Stimulated activated CD4-positive, alpha-beta T cell treated with anti-CD3 and anti-CD28 coated beads, TNF-alpha, amount 100 ng/mL, for 48 hours (primary cell): ENCODE results near the gene CYP4F22.

Experiments
- DNase-seq, 3 donors: peaks; one replicate each; pipeline ENCODE4 v3.0.0-alpha.2; 2020; ENCODE audit warnings: low read depth in 3 of 3

The CYP4F22 gene

DNA sequence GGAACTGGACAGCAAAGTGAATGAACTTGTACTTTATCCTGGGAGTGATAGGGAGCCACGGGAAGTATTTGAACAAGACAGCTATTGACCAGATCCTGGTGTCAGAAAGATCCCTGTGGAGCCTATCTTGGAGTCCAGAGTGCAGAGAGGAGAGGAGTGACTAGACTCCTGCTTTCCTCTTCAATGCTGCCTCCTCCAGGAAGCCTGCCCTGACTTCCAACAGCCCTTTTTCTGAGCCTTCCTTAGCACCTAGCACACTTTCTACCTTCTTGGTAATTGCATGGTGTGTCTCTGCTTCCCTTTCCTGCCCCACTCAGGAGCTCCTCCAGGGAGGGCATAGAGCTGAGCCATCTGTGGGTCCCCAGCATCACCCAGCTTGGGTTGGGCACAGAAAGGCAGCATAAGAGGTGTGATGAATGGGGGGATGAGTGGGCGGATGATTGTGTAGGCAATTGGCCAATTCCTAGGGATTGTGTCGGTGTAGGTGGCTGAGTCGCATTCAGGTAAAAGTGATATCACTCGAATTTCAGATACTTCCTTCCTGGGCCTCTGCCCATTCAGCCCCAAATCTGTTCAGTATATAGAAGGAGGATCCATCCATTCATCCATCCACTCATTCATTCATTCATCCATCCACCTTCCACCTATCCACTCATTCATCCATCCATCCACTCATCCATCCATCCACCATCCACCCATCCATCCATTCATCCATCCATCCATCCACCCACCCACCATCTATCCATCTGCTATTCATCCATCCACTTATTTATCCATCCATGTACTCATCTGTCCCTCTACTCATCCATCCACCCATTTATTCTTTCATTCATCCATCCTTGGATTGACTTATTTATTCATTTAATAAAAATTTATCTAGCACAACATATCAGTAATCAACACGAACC lies 26.9 kb downstream of the CYP4F22 start:
- DNase-seq: peak in 1 of 3 donors; percentile 40

DNA sequence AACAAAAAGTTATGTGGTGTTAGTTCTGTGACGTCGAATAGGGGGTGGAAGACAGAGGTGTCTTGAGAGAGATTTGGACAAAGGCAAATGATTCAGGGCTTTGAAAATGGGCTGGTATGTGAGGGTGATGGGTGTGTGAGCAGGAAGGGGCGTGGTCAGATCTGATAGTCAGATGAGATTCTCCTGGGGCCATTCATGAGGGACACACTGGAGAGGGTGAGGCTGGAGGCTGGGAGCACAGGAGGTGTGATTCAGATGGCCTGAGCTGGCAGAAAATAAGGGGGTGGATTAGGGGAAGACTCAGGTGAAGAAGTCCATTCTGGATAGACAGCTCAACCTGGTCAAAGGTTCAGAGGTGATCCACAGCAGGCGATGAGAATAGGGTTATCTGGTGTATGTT lies 28.0 kb downstream of the CYP4F22 start:
- DNase-seq: no peak

- DNase-seq: no peak
These were observed 30.4 kb downstream of the CYP4F22 start for GRCh38 chr19:15538774-15539173.

DNA sequence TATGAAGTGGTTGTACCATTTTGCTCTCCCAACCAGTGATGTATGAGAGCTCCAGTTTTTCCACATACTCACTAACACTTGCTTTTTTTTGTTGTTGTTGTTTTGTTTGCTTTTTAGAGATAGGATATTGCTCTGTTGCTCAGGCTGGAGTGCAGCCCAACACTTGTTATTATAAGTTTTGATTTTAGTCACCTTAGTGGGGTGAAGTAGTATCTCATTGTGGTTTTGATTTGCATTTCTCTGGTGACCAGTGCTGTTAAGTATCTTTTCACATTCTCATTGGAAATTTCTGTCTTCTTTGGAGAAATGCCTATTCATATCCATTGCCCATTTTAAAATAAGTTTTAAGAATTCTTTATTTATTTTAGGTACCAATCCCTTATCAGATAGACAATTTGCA lies 31.3 kb downstream of the CYP4F22 start:
- DNase-seq: no peak

DNA sequence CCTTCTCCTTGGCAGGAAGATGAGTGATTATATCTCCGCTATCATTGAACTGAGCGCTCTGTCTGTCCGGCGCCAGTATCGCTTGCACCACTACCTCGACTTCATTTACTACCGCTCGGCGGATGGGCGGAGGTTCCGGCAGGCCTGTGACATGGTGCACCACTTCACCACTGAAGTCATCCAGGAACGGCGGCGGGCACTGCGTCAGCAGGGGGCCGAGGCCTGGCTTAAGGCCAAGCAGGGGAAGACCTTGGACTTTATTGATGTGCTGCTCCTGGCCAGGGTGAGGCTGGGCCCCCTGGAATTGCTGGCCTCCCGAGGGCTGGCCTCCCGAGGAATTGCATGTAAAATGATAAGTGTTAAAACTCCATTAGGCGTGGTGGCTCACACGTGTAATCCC lies 32.1 kb downstream of the CYP4F22 start:
- no peak for DNase-seq

GRCh38 chr19:15544283-15544682 lies 36.0 kb downstream of the CYP4F22 start:
- no peak for DNase-seq

GRCh38 chr19:15544970-15545369 lies 36.6 kb downstream of the CYP4F22 start:
- DNase-seq: no peak

- DNase-seq: no peak
These were observed 40.3 kb downstream of the CYP4F22 start for GRCh38 chr19:15548648-15549047.

DNA sequence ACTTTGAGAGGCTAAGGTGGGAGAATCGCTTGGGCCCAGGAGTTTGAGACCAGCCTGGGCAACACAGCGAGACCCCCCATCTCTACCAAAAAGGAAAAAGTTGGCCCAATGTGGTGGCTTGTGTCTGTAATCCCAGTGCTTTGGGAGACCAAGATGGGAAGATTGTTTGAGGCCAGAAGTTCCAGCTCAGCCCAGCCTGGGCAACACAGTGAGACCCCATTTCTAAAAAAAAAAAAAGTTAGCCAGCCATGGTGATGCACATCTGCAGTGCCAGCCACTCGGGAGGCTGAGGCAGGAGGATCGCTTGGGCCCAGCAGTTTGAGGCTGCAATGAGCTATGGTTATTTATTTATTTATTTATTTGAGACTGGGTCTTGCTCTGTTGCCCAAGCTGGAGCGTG lies 41.3 kb downstream of the CYP4F22 start:
- no peak for DNase-seq

DNA sequence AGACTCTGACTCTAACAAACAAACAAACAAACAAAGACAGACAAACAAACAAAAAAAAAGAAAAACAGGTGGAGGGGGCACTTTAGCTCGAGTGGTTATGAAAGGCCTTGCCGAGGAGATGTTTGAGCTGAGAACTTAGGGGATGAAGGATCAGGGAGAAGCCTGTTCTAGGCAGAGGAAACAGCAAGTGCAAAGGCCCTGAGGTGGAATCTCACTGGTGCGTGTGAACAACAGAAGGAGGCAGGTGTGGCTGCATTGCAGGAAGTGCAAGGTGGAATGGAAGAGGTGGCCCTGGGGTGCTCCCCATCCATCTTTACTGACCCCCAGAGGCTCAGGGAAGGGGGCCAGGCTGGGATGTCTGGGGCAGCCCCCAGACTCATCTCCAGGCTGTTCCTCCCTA lies 41.9 kb downstream of the CYP4F22 start:
- no peak for DNase-seq

DNA sequence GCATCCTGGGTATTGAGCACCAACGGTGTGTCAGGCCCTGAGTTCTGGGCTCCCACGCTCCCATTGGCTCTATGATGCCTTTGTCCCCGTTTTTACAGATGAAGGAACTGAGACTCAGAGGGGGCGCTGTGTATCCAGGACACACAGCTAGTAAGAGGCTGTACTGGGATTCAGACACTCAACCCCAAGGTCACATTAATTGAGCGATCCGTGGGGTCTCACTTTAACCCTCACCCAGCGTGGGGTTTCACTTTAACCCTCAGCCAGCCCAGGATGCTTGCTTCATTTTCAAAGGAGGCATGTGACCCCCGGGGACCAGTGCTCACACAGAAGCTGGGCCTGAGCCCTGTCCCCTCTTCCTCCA lies 42.6 kb downstream of the CYP4F22 start:
- DNase-seq: no peak

DNA sequence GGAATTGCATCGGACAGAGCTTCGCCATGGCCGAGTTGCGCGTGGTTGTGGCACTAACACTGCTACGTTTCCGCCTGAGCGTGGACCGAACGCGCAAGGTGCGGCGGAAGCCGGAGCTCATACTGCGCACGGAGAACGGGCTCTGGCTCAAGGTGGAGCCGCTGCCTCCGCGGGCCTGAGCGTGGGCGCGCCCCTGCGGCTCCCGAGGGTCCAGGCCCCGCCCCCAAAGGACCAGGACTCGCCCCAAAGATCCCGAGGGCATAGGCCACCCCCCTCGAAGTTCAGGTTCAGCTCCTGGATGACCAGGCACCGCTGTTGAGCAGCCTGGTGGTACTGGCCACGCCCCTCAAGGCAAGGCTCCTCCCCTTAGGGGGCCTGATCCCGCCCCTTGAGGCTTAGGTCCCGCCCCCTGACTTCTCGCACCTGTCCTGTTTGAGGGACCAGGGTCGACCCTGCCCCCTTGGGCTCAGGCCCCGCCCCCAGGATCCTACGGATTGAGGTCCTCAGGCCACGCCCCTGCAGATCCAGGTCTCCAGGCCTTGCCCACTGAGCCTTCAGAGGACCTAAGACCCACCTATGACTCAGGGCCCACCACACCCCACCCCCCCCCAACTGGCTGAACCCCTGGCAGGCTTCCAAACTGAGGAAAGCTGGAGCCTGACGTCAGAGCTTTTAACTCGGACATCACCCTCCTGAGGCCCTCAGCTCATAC lies 43.1 kb downstream of the CYP4F22 start:
- peak; percentile 39 to 56 (median 52) for DNase-seq

DNA sequence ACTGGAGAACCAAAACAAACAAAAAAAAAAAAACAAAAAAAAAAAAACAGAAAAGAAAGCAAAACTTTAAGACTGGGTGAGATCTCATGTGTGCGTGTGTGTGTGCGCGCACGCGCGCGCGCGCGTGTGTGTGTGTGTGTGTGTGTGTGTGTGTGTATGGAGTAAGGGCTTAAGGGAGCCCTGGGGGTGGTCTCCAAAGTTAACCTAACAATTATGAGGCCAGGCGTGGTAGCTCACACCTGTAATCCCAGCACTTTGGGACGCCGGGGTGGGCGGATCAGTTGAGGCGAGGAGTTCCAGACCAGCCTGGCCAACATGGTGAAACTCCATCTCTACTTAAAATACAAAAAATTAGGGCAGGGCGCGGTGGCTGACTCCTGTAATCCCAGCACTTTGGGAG lies 46.7 kb downstream of the CYP4F22 start:
- no peak for DNase-seq

GRCh38 chr19:15555759-15556633 lies 47.7 kb downstream of the CYP4F22 start:
- peak; percentile 96 to 98 (median 96) for DNase-seq

DNA sequence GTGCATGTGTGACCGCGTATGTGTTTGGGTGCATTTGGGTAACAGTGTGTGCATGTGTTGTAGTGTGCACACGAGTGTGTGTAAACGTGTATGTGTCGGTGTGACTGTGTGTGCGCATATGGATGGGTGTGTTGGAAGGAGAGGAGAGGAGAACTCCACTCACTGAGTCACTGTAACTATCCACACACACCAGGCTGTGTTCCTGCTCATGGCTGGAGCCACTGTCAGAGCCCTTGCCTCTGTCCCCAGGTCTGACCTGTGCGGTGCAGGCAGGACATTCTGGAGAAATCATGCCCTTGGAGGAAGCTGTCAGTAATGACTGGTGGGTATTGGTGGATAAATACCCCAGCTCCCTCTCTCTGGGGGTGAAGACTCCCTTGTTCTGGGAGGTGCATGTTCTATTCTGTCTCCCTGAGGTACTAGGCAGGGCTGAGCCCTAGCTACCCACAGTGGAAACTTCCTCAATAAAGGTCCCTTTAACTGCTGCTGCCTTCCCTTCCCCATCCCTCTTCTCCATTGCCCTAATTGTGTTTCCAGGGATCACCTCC lies 48.4 kb downstream of the CYP4F22 start:
- DNase-seq: no peak

- no peak for DNase-seq
These were observed 48.9 kb downstream of the CYP4F22 start for GRCh38 chr19:15557223-15557622.

DNA sequence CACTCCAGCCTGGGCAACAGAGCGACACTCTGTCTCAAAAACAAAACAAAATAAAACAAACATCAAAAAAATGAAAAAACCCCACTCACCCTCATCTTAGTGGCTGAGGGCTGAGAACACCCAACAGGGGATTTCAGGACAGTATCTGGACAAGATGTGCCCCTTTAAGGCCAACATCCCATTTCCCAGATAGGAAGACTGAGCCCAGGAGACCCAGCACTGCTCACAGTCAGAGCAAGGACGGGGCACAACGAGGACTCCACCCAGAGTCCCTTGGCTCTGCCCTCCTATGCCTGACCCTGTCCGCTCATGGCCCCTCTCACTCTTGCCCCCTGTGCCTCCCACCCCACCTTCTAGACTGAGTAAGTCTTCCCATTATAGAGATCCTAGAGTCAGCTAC lies 53.8 kb downstream of the CYP4F22 start:
- DNase-seq: no peak

DNA sequence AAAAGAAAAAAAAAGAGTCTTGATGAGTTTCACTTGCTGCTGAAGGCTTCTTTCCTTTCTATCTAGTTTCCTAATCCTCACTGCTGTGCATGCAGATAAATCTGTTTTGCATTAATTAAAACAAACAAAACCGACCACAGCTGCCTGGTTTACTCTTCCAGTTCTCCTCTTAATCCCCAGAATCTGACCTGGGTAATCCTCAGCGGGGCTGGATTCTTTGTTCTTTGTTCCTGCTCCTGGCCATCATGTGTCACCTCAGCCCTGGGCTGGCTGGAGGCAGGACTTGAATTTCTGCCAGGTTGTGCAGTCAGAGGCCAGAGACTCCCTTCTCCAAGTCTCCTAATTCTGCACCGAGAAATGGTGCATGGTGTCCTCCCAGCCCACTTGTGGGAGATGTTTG lies 54.5 kb downstream of the CYP4F22 start:
- DNase-seq: no peak

GRCh38 chr19:15563325-15563794 lies 55.0 kb downstream of the CYP4F22 start:
- no peak for DNase-seq

GRCh38 chr19:15563931-15564330 lies 55.6 kb downstream of the CYP4F22 start:
- DNase-seq: no peak

- DNase-seq: no peak
These were observed 56.3 kb downstream of the CYP4F22 start for GRCh38 chr19:15564534-15565168.
